NCI-H2171 (cell line): ENCODE data around the gene GLI3.
"Not testable (repeated sequence)": the region's sequence is repeated elsewhere in the genome, so short reads cannot be mapped to it uniquely, and the experiment has no call there.

Experiments used
- DNase-seq: peaks from one replicate; lab custom pipeline; 2025; lab: John Stamatoyannopoulos, UW

The GLI3 gene

DNA sequence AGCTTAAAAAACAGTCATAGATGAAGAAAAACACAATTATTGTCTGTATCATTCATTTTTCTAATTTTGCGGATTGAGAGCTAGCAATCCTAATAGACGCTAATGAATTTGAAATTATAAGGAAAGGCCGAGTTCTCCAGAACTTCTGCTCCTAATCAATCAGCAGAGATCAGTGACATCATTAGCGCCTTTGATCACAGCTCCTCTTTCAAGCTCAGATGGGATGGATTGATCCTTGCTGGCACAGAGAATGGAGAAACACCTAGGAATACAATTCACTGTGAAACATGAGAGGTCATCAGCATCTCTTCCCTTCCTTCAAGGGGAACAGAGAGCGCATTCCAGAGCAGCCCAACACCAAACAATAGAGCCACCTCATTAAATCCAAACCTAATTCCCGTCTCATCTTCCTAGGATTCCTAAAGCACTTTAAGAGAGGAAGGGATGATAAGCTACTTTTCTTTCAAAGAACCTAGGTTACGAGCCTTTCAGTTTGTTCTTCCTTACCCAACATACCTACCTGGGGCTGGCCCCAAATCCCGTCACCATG is 24.4 kb downstream of the GLI3 start:
- no peak for DNase-seq

DNA sequence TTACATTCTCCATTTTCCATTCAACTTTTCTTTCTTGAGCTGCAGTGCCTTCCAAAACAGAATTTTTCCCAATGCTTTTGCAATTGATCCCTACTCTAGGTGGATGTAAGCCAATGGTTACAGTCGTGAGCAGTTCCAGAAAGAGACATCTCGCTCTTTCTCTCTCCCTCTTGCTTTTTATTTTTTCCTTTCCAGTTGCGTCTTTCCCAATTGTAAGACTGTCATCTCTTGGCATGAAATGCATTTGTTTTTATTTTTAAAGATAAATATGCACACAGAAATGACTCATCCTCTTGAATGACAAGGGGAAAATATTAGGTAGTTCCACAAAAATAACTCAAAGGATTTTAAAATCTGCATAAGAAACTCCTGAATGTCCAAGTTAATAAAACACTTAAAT is 25.1 kb downstream of the GLI3 start:
- no peak for DNase-seq

DNA sequence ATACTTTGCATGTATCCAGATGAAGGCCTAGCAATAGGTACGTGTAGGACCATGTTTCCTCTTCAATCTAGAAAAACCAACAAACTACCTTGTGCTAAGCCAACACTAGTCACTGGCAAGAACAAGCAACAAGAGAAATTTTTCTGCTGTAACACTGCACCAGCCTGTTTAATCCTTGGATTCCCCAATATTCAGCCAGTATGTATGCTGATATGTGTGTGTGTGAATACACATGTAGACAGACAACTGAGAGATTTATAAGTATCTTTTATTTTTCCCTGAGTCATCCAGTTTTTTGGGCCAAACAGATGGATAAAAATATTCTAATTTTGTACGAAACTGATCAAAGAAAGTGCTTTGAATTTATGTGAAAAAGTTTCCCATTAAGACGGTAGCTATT is 26.2 kb downstream of the GLI3 start:
- no peak for DNase-seq

DNA sequence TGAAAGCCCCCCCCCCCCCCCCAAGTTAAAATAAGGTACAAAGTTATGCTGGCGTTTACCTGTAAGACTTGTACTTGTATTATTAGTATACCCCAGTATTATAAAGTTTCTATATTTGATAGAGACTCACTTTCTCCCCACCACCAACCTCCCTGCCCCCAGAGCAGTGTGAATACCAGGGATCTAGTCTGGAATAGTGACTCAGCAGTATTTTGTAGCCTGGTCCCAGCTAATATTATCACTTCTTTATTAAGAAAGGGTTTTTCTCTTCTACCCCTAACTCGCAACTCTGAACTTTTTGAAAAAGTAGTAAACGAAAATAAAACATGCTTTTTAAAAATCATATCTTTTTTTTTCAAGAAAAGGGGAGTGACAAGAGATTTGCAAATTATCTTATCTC is 26.7 kb downstream of the GLI3 start:
- DNase-seq = no peak

GRCh38 chr7:42209085-42209484 is 27.9 kb downstream of the GLI3 start:
- DNase-seq = not testable (repeated sequence)

GRCh38 chr7:42208572-42208971 is 28.4 kb downstream of the GLI3 start:
- DNase-seq = no peak

GRCh38 chr7:42207420-42207819 is 29.6 kb downstream of the GLI3 start:
- DNase-seq = no peak

- no peak for DNase-seq
Observed at GRCh38 chr7:42203336-42203735, 33.7 kb downstream of the GLI3 start.

GRCh38 chr7:42202601-42203000 is 34.4 kb downstream of the GLI3 start:
- DNase-seq = no peak

- no peak for DNase-seq
Observed at GRCh38 chr7:42198974-42199668, 37.9 kb downstream of the GLI3 start.

DNA sequence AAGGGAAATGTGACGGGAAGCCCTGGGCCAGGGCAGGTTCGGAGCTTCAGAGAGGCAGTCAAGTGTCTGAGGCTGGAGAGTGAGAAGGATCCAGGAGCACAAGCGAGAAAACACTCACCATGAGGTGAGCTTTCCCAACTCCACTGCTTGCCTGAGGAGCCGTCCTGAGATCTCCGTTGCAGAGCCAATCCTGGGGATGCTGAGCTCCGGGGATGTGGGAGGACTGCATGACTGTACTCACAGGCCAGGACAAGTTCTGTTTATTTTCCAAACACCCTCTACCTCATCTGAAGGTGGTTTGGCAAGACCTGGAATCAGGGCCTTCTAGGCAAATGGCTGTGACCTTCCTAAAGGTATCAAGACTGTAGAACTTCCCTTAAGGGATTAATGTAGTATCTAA is 38.7 kb downstream of the GLI3 start:
- DNase-seq = no peak

DNA sequence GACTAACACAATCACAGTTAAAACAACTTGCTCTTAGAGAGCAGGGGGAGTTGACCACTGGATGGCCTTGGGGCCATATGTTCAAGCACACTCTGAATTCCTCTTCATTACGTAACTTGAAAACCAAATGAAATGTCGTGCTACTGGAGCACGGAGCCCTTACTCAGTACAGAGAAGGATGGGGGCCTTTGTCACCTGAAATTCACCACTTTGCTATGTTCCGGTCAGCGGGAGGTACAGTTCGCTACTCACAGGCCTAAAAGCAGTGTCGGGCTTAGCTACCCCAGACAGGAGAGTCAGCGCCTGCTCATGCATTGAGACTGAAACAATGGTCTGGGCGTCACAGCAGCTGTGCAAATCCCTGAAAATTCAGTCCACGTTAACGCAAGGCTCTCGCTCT is 39.6 kb downstream of the GLI3 start:
- no peak for DNase-seq

DNA sequence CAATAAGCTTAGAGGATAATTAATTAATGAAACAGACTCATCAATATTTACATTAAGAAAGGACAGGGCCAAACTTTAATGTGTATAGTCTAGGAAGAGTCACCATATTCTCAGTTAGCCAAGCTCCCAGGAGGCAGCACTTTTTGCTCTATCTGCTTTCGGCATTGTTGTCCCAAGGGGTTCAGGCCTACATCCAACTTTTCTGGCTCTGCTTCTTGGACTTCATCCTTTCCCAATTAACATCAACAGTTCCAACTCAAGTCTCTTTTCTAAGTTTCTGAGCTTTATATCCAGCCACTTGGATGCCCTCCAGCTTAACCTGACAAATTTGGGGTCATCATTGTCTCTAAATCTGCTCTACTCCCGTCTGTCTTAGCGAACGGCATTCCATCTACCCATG is 42.8 kb downstream of the GLI3 start:
- DNase-seq = no peak

GRCh38 chr7:42193471-42194129 is 43.4 kb downstream of the GLI3 start:
- DNase-seq = no peak

GRCh38 chr7:42192851-42193461 is 44.1 kb downstream of the GLI3 start:
- no peak for DNase-seq

GRCh38 chr7:42192066-42192465 is 44.9 kb downstream of the GLI3 start:
- DNase-seq = no peak

GRCh38 chr7:42189535-42189934 is 47.5 kb downstream of the GLI3 start:
- DNase-seq = no peak

- no peak for DNase-seq
Observed at GRCh38 chr7:42186151-42186550, 50.9 kb downstream of the GLI3 start.

DNA sequence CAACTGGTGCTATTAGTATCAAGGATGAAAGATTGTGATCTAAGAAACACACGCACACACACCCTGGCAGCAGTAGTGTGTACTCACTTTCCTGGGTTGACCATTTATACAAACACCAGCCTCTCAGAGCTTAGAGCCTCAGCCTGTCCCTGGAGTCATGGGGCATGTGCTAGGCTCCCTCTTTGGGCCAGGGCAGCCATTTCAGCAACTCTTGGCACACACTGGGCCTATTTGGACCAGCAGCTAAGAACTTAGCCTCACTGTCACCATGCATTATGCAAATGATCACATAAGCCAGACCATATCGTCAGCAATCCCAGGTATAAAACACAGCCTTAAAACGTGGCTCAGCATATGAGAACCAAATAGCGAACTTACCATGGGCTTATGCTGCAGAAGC is 51.3 kb downstream of the GLI3 start:
- DNase-seq = no peak

- DNase-seq = no peak
Observed at GRCh38 chr7:42183547-42183946, 53.5 kb downstream of the GLI3 start.

GRCh38 chr7:42181566-42181965 is 55.4 kb downstream of the GLI3 start:
- no peak for DNase-seq

GRCh38 chr7:42180806-42181205 is 56.2 kb downstream of the GLI3 start:
- DNase-seq = no peak

GRCh38 chr7:42176724-42177101 is 60.3 kb downstream of the GLI3 start:
- no peak for DNase-seq
